Stimulated activated CD8-positive, alpha-beta memory T cell treated with anti-CD3 and anti-CD28 coated beads, Interleukin-2, amount 100 ng/mL, for 48 hours (primary cell): Measurements from ENCODE around the gene GPR155.
"Not testable (repeated sequence)": the region's sequence is repeated elsewhere in the genome, so short reads cannot be mapped to it uniquely, and the experiment has no call there.

Source experiments
- DNase-seq, 2 donors: peaks; one replicate each; pipeline ENCODE4 v3.0.0-alpha.2; 2020; ENCODE audit warnings: low read depth in 2 of 2

GPR155 gene

GRCh38 chr2:174438146-174438886, 48.5 kb downstream of the GPR155 start:
- DNase-seq: no peak

GRCh38 chr2:174436351-174436750, 50.5 kb downstream of the GPR155 start:
- DNase-seq: no peak

GRCh38 chr2:174431902-174432301, 54.9 kb downstream of the GPR155 start:
- no peak for DNase-seq

- DNase-seq: no peak
These were observed 56.8 kb downstream of the GPR155 start for GRCh38 chr2:174430066-174430465.

- no peak for DNase-seq
These were observed 58.6 kb downstream of the GPR155 start for GRCh38 chr2:174428214-174428613.

- no peak for DNase-seq
These were observed 74.6 kb downstream of the GPR155 start for GRCh38 chr2:174412256-174412655.

- DNase-seq: not testable (repeated sequence)
These were observed 76.8 kb downstream of the GPR155 start for GRCh38 chr2:174410039-174410438.

GRCh38 chr2:174403628-174404027, 83.2 kb downstream of the GPR155 start:
- DNase-seq: no peak

GRCh38 chr2:174400853-174401252, 86.0 kb downstream of the GPR155 start:
- DNase-seq: no peak

GRCh38 chr2:174399171-174399570, 87.7 kb downstream of the GPR155 start:
- no peak for DNase-seq

- DNase-seq: no peak
These were observed 89.1 kb downstream of the GPR155 start for GRCh38 chr2:174397773-174398172.

- DNase-seq: no peak
These were observed 90.7 kb downstream of the GPR155 start for GRCh38 chr2:174395969-174396630.

GRCh38 chr2:174395284-174395968, 91.4 kb downstream of the GPR155 start, which contains the start of gene SCRN3:
SCRN3 (plus strand) TSS chr2:174395730; CDS start chr2:174398284, 2,554 bp downstream.
- DNase-seq: peak; percentile 33 to 63

- DNase-seq: no peak
These were observed 94.1 kb downstream of the GPR155 start for GRCh38 chr2:174392706-174393105.

- not testable (repeated sequence) for DNase-seq
These were observed 96.5 kb downstream of the GPR155 start for GRCh38 chr2:174390303-174390702.

GRCh38 chr2:174389542-174389941, 97.3 kb downstream of the GPR155 start:
- no peak for DNase-seq

- DNase-seq: not testable (repeated sequence)
These were observed 98.1 kb downstream of the GPR155 start for GRCh38 chr2:174388706-174389105.

GRCh38 chr2:174385201-174385600, 101.6 kb downstream of the GPR155 start:
- no peak for DNase-seq

- no peak for DNase-seq
These were observed 103.0 kb downstream of the GPR155 start for GRCh38 chr2:174383796-174384195.
